Natural killer cell (primary cell): Measurements from ENCODE around the gene SHOC2. TPM values are rescaled to one million over a fixed set of nuclear protein-coding genes. Genes with fewer than 3 reads are reported as not detected.

Experiments
- ATAC-seq, 3 donors: fragments of 150-1000 bp in 2 of 3; fragments of 200-7000 bp in 1 of 3; cut with Tn5 transposase; 1 replicate in 1 of 3; 2 replicates in 2 of 3; pipeline ENCODE4 v1.10.0; 2021; ENCODE audit warnings: mild to moderate bottlenecking in 2 of 3, moderate library complexity in 2 of 3
- DNase-seq, 2 donors: peaks; one replicate each; pipeline versions ENCODE4 v3.0.0 to v3.0.0-alpha.2; 2013 to 2021; ENCODE audit warnings: mixed read lengths in 1 of 2
- H3K27ac ChIP-seq: one replicate; pipeline ENCODE4 v1.5.1; 2013; ENCODE audit warnings: mild to moderate bottlenecking, low read length
- H3K27me3 ChIP-seq: one replicate; pipeline ENCODE4 v1.6.1; 2013; ENCODE audit warnings: low read length; ENCODE audit not compliant: control insufficient read depth, insufficient read depth
- H3K36me3 ChIP-seq: one replicate; pipeline ENCODE4 v1.6.1; 2013; ENCODE audit warnings: low read length; ENCODE audit not compliant: control insufficient read depth, insufficient read depth
- H3K4me1 ChIP-seq: one replicate; pipeline ENCODE4 v1.6.1; 2013; ENCODE audit warnings: low read length; ENCODE audit not compliant: control insufficient read depth, insufficient read depth
- H3K4me3 ChIP-seq: one replicate; pipeline ENCODE4 v1.5.1; 2013; ENCODE audit warnings: low read length
- H3K9me3 ChIP-seq: one replicate; pipeline ENCODE4 v1.6.1; 2013; ENCODE audit warnings: low read length; ENCODE audit not compliant: control insufficient read depth, insufficient read depth
- H3K27ac Mint-ChIP-seq, 2 donors: one replicate each; pipeline ENCODE4 v1.8.0; 2022; ENCODE audit warnings: mild to moderate bottlenecking in 2 of 2, mixed read lengths in 2 of 2, moderate library complexity in 1 of 2
- H3K27me3 Mint-ChIP-seq, 2 donors: one replicate each; pipeline ENCODE4 v1.8.0; 2022; ENCODE audit warnings: low read depth in 2 of 2, mixed read lengths in 2 of 2
- H3K36me3 Mint-ChIP-seq: one replicate; pipeline ENCODE4 v1.8.0; 2022; ENCODE audit warnings: mixed read lengths
- H3K4me1 Mint-ChIP-seq, 2 donors: one replicate each; pipeline ENCODE4 v1.8.0; 2022; ENCODE audit warnings: mixed read lengths in 2 of 2
- H3K4me3 Mint-ChIP-seq: one replicate; pipeline ENCODE4 v1.8.0; 2022; ENCODE audit warnings: mild to moderate bottlenecking, moderate library complexity, mixed read lengths
- H3K9me3 Mint-ChIP-seq, 2 donors: one replicate each; pipeline ENCODE4 v1.8.0; 2022; ENCODE audit warnings: mixed read lengths in 2 of 2
- WGBS: methylation state at CpG from one replicate; pipeline ENCODE4 v1.1.7; 2013; ENCODE audit warnings: missing lambda C conversion rate; ENCODE audit not compliant: insufficient coverage; 5-methylcytosine and 5-hydroxymethylcytosine counted together
- intact Hi-C: fragments of 100-400 bp; cut with micrococcal nuclease; formaldehyde crosslinking; loops from one replicate; pipeline ENCODE4 v1.14.2; 2022
- total RNA-seq, 4 donors: library from RNA; stranded (reverse); fragments of 120-200 nt in 1 of 4; gene quantifications; one replicate each; pipeline versions ENCODE4 v1.2.3 to v1.2.4, GENCODE V29; 2013 to 2022
- TF ChIP-seq, protein P1 (sequence below): fragments of 200-600 bp; IDR thresholded peaks from one replicate; pipeline ENCODE4 v1.8.0; 2022; ENCODE audit warnings: antibody characterized with exemption

The SHOC2 gene
- total RNA-seq, 3 donors from 2014 or later (not counting 1 experiment from before 2014, with no cell fraction given): 81.8 to 87.6 (median 85.7) TPM

GRCh38 chr10:110893559-110894179, 25.7 kb upstream of the SHOC2 start:
- no CpG with 5 or more reads among the region's 4 CpGs for WGBS
- intact Hi-C loops: loop anchor here (1.0 to 2.0 kb wide), 4 partner anchors 21 to 283 kb away; no protein-coding TSS in a partner anchor
- TF ChIP-seq, protein P1, sequence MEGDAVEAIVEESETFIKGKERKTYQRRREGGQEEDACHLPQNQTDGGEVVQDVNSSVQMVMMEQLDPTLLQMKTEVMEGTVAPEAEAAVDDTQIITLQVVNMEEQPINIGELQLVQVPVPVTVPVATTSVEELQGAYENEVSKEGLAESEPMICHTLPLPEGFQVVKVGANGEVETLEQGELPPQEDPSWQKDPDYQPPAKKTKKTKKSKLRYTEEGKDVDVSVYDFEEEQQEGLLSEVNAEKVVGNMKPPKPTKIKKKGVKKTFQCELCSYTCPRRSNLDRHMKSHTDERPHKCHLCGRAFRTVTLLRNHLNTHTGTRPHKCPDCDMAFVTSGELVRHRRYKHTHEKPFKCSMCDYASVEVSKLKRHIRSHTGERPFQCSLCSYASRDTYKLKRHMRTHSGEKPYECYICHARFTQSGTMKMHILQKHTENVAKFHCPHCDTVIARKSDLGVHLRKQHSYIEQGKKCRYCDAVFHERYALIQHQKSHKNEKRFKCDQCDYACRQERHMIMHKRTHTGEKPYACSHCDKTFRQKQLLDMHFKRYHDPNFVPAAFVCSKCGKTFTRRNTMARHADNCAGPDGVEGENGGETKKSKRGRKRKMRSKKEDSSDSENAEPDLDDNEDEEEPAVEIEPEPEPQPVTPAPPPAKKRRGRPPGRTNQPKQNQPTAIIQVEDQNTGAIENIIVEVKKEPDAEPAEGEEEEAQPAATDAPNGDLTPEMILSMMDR: peak; percentile 69
- Histone ChIP-seq H3K36me3 (peaks cover 77% of the 10 kb centered on the region), H3K27ac (no peak overlapping the region), H3K4me1 (no peaks in the 10 kb centered on the region), H3K4me3 (no peak overlapping the region), H3K9me3 (no peaks in the 10 kb centered on the region), H3K27me3 (no peaks in the 10 kb centered on the region)
- no peaks in the 10 kb centered on the region for H3K9me3 Mint-ChIP-seq
- peaks cover 8 to 21% of the 10 kb centered on the region in 2 donors for H3K4me1 Mint-ChIP-seq
- H3K4me3 Mint-ChIP-seq: no peak overlapping the region
- ATAC-seq (peak; percentile 75 to 91 (median 89)), DNase-seq (peak in 1 of 2 donors; percentile 75)
- peaks cover 26% of the 10 kb centered on the region for H3K36me3 Mint-ChIP-seq
- no peaks in the 10 kb centered on the region for H3K27me3 Mint-ChIP-seq
- no peak overlapping the region for H3K27ac Mint-ChIP-seq

DNA sequence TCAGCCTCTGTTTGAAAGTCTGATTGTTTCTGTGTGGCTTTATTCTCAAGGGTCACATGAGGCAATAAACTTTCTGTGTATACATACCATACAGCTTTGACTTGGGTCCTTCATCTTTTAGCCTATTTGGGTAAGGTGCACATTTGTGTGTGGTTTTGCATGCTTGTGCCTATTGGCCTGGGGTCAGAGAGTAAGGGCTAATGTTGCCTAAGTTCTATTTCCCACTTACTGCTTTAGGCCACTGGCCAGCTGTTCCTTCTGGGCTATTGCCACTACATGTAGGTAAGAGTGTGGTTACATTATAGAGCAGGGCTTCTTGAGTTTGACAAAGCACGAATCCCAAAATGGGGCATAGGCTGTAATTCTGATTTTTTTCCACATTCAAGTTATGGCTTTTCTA, 22.2 kb upstream of the SHOC2 start:
- H3K4me3 Mint-ChIP-seq: no peak overlapping the region
- H3K36me3 ChIP-seq: peaks cover 72% of the 10 kb centered on the region

GRCh38 chr10:110898391-110898790, 21.0 kb upstream of the SHOC2 start:
- Mint-ChIP-seq H3K4me3 (no peak overlapping the region), H3K27me3 (no peaks in the 10 kb centered on the region), H3K36me3 (peaks cover 20% of the 10 kb centered on the region), H3K9me3 (no peaks in the 10 kb centered on the region), H3K27ac (peak overlapping the region in 1 of 2 donors; percentile 11), H3K4me1 (peaks cover 14 to 29% of the 10 kb centered on the region in 2 donors)
- H3K4me3 ChIP-seq: no peak overlapping the region
- TF ChIP-seq, protein P1: no peak
- no peaks in the 10 kb centered on the region for H3K4me1 ChIP-seq
- H3K9me3 ChIP-seq: no peaks in the 10 kb centered on the region
- no peak for ATAC-seq
- intact Hi-C loops: no loop called here
- H3K36me3 ChIP-seq: peaks cover 70% of the 10 kb centered on the region
- H3K27me3 ChIP-seq: no peaks in the 10 kb centered on the region
- no peak for DNase-seq
- no peak overlapping the region for H3K27ac ChIP-seq

More for the DNA sequence above, 22.2 kb upstream of the SHOC2 start:
- ATAC-seq (no peak), DNase-seq (no peak)
- H3K27me3 Mint-ChIP-seq: no peaks in the 10 kb centered on the region
- no peaks in the 10 kb centered on the region for H3K9me3 Mint-ChIP-seq
- no peak overlapping the region for H3K4me3 ChIP-seq
- no peaks in the 10 kb centered on the region for H3K4me1 ChIP-seq
- H3K27ac ChIP-seq: no peak overlapping the region
- peak overlapping the region in 1 of 2 donors; percentile 17 for H3K27ac Mint-ChIP-seq
- peaks cover 20% of the 10 kb centered on the region for H3K36me3 Mint-ChIP-seq
- H3K27me3 ChIP-seq: no peaks in the 10 kb centered on the region
- H3K4me1 Mint-ChIP-seq: peaks cover 12 to 18% of the 10 kb centered on the region in 2 donors
- TF ChIP-seq, protein P1: no peak
- intact Hi-C loops: no loop called here
- WGBS: no CpG with 5 or more reads among the region's 1 CpG
- H3K9me3 ChIP-seq: no peaks in the 10 kb centered on the region

- TF ChIP-seq, protein P1: no peak
- DNase-seq (no peak), ATAC-seq (no peak)
- Mint-ChIP-seq H3K4me3 (no peak overlapping the region), H3K4me1 (peaks cover 8 to 34% of the 10 kb centered on the region in 2 donors), H3K36me3 (peaks cover 10% of the 10 kb centered on the region), H3K9me3 (no peaks in the 10 kb centered on the region), H3K27ac (no peak overlapping the region), H3K27me3 (no peaks in the 10 kb centered on the region)
- Histone ChIP-seq H3K27me3 (no peaks in the 10 kb centered on the region), H3K4me1 (no peaks in the 10 kb centered on the region), H3K4me3 (no peak overlapping the region), H3K27ac (no peak overlapping the region), H3K36me3 (peaks cover 56% of the 10 kb centered on the region), H3K9me3 (no peaks in the 10 kb centered on the region)
- 98% methylated on average over 2 of the region's 2 CpGs for WGBS
- intact Hi-C loops: no loop called here
Observed at GRCh38 chr10:110900983-110901382, 18.4 kb upstream of the SHOC2 start.
